GM10248 (cell line): ENCODE measurements around the gene EYA2.

Experiments
- CTCF ChIA-PET: fragments of 300-600 bp; sonication (Branson Sonifier 250); formaldehyde crosslinking; extraction: SDS; loops from one replicate; lab custom pipeline; 2021; ENCODE audit warnings: antibody characterized with exemption; lab: Yijun Ruan, JAX
- POLR2A ChIA-PET: fragments of 350-650 bp; sonication (Branson Sonifier 250); formaldehyde crosslinking; extraction: SDS; loops from one replicate; lab custom pipeline; 2020; ENCODE audit warnings: antibody characterized with exemption; lab: Yijun Ruan, JAX
- DNase-seq: peaks from one replicate; pipeline ENCODE4 v3.0.0; 2012; ENCODE audit errors: extremely low spot score
- TF ChIP-seq, protein P1 (sequence below): IDR thresholded peaks from 2 replicates; pipeline ENCODE4 v1.5.1; 2012; ENCODE audit warnings: mild to moderate bottlenecking, low read depth; ENCODE audit errors: extremely low read depth, missing control alignments, control extremely low read depth

EYA2 gene

DNA sequence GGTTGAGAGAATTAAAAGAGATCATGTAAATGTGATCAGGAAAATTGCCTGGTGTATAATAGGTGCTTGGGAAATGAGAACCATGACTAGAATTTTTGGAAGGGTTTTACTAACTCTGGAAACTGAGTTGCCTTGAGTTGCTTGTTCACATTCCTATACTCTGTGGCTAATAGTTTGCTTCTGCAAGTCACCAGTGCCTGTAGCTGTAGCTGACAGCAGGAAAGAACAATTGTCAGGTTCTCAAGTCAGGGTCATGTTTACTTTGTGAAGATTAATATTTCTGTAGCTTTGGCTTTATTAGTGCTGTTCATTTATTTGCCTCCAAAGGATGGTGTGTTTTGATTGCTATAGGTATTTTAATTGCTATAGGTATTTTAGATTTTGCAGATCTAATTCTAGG, 86.5 kb downstream of the EYA2 start:
- CTCF ChIA-PET = no interaction called here
- POLR2A ChIA-PET = no interaction called here
- no peak for DNase-seq
- TF ChIP-seq, protein P1, sequence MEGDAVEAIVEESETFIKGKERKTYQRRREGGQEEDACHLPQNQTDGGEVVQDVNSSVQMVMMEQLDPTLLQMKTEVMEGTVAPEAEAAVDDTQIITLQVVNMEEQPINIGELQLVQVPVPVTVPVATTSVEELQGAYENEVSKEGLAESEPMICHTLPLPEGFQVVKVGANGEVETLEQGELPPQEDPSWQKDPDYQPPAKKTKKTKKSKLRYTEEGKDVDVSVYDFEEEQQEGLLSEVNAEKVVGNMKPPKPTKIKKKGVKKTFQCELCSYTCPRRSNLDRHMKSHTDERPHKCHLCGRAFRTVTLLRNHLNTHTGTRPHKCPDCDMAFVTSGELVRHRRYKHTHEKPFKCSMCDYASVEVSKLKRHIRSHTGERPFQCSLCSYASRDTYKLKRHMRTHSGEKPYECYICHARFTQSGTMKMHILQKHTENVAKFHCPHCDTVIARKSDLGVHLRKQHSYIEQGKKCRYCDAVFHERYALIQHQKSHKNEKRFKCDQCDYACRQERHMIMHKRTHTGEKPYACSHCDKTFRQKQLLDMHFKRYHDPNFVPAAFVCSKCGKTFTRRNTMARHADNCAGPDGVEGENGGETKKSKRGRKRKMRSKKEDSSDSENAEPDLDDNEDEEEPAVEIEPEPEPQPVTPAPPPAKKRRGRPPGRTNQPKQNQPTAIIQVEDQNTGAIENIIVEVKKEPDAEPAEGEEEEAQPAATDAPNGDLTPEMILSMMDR = no peak

DNA sequence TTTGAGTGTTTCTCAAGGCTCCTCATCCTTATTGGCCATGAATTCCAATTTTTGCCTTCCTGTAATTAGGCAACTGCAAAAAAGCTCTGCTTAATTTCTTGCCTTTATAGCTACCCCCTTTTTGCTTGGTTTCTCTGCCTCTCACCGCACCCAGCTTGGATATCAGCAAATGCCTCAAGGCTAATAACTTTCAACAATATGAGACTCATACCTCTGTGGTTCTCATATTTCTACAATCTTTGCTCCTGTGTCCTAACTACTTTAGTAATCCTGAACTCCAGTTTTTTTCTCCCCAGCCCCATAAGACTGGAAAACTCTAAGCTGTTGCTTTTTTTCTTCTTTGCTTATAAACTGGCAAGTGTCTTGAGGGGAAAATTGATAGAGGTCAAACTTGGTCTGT, 88.8 kb downstream of the EYA2 start:
- ChIA-PET CTCF (no interaction called here), POLR2A (no interaction called here)
- no peak for DNase-seq
- TF ChIP-seq, protein P1 = no peak

DNA sequence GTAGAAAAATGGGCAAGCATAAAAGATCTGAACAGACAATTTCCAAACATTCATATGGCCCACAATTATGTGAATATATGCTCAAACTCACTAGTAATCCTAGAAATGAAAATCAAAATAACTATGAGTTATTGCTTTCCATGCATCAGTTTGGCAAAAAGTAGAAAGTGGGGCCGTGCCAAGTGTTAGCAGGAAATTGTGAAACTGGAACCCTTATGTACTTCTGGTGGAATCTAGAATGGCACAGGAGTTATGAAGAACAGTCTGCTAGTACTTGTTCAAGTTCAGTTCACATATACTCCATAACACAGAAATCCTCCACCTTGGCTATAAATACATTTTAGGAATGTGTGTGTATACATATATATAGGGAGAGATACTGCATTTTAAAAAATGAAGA, 89.8 kb downstream of the EYA2 start:
- CTCF ChIA-PET = no interaction called here
- TF ChIP-seq, protein P1 = no peak
- POLR2A ChIA-PET = no interaction called here
- no peak for DNase-seq

DNA sequence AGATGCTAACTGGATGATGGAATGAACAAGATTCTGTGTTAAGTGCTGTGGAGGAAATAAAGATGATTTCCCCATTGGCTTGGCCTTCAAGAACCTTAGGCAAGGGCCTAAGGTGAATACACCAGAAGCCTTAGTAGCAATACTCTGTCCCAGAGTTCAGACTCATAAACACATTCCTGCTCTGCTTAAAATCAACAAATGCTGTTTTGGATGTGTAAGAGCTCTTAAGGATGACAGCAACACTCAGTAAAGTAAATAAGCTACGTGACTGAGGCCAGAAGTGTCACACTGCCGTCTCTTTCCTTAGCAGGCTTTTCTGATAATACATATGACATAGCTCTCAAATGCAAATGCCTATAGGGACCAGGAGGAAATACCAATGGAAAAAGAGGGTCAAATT, 90.6 kb downstream of the EYA2 start:
- ChIA-PET CTCF (no interaction called here), POLR2A (no interaction called here)
- TF ChIP-seq, protein P1 = no peak
- DNase-seq = no peak

DNA sequence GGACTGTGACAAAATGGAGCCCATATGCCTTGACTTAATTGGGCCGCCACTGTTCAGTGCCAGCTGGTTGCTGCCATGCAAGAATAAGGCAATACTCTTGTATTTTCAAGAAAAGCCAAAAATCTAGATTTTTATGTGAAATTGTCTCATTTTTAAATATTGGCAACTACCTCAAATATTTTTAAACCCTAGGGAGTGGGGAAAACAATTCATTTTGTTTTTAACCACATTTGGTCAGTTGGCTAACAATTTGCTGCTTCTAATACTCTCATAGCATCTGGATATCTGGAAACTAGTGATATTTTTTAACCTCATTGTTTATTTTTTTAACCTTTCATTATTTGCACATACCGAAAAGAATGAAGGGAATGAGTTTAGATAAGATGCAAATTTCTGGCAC, 91.0 kb downstream of the EYA2 start:
- no peak for DNase-seq
- ChIA-PET POLR2A (no interaction called here), CTCF (no interaction called here)
- TF ChIP-seq, protein P1 = no peak

DNA sequence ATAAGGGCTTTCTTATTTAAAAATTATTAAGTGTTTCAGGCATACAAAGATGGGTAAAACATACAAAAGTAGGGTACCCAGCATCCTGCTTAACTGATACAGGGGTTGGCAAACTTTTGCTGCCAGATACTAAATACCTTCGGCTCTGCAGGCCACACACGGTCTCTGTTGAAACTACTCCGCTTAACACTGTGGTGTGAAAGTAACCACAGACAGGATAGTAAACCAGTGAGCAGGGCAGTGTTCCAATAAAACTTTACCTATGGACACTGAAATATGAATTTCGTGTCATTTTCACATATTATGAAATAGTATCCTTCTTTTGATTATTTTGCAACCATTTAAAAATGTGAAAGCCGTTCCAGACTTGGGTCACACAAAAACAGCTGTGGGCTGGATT, 92.4 kb downstream of the EYA2 start:
- TF ChIP-seq, protein P1 = no peak
- no peak for DNase-seq
- ChIA-PET CTCF (no interaction called here), POLR2A (no interaction called here)
